Fibroblast of lung (primary cell): ENCODE measurements around the gene NRM. TPM values are rescaled to one million over a fixed set of nuclear protein-coding genes. Genes with fewer than 3 reads are reported as not detected.
A peak's percentile ranks its signal among the peaks of the same experiment; 100 is the strongest.

Experiments used
- DNase-seq, 2 donors: peaks; one replicate each; pipeline versions ENCODE4 v3.0.0 to v3.0.0-alpha.2; 2010; ENCODE audit warnings: low read depth in 2 of 2
- H2AFZ ChIP-seq: 2 replicates; pipeline ENCODE4 v1.5.1; 2012; ENCODE audit warnings: low read length, control low read depth, inconsistent platforms
- H3K27ac ChIP-seq: 2 replicates; pipeline ENCODE4 v1.5.1; 2011; ENCODE audit warnings: low read length, control low read depth; ENCODE audit not compliant: insufficient read depth
- H3K27me3 ChIP-seq: 2 replicates; pipeline ENCODE4 v1.5.1; 2011; ENCODE audit warnings: mild to moderate bottlenecking, low read length; ENCODE audit not compliant: control insufficient read depth, insufficient read depth
- H3K36me3 ChIP-seq: 2 replicates; pipeline ENCODE4 v1.5.1; 2011; ENCODE audit warnings: low read length; ENCODE audit not compliant: control insufficient read depth, insufficient read depth
- H3K4me1 ChIP-seq: 2 replicates; pipeline ENCODE4 v1.5.1; 2011; ENCODE audit warnings: low read length; ENCODE audit not compliant: control insufficient read depth, insufficient read depth; ENCODE audit errors: extremely low read depth
- H3K4me2 ChIP-seq: 2 replicates; pipeline ENCODE4 v1.5.1; 2011; ENCODE audit warnings: low read length, control low read depth; ENCODE audit not compliant: insufficient read depth; ENCODE audit errors: extremely low read depth
- H3K4me3 ChIP-seq, 4 experiments: fragments of 200-600 bp in 1 of 4; sonication (generic) in 1 of 4; replicated peaks in 1 of 4; 2 replicates each; pipeline ENCODE4 v1.5.1; 2011 to 2016; ENCODE audit warnings: low read length in 4 of 4, low read depth in 3 of 4, mild to moderate bottlenecking in 3 of 4, control low read depth in 2 of 4, inconsistent platforms in 1 of 4, mixed read lengths in 1 of 4; ENCODE audit not compliant: insufficient read depth in 1 of 4; ENCODE audit errors: control extremely low read depth in 1 of 4
- H3K79me2 ChIP-seq: 2 replicates; pipeline ENCODE4 v1.5.1; 2012; ENCODE audit warnings: mild to moderate bottlenecking, low read length, inconsistent platforms; ENCODE audit not compliant: control insufficient read depth, insufficient read depth
- H3K9ac ChIP-seq: 2 replicates; pipeline ENCODE4 v1.5.1; 2011; ENCODE audit warnings: mild to moderate bottlenecking, low read length, control low read depth; ENCODE audit not compliant: insufficient read depth
- H3K9me3 ChIP-seq: 2 replicates; pipeline ENCODE4 v1.5.1; 2012; ENCODE audit warnings: low read depth, low read length; ENCODE audit not compliant: control insufficient read depth, insufficient read depth
- H4K20me1 ChIP-seq: 2 replicates; pipeline ENCODE4 v1.5.1; 2011; ENCODE audit warnings: low read length; ENCODE audit not compliant: control insufficient read depth, insufficient read depth; ENCODE audit errors: extremely low read depth
- EZH2 ChIP-seq: IDR thresholded peaks from 2 replicates; pipeline ENCODE4 v1.5.1; 2012; ENCODE audit warnings: low read length, control low read depth, mild to moderate bottlenecking; ENCODE audit errors: missing control alignments
- polyA plus RNA-seq, 2 donors: library from polyadenylated mRNA; depleted of rRNA in 1 of 2; stranded (reverse) in 1 of 2; unstranded in 1 of 2; fragments of >200 nt; gene quantifications; 2 replicates each; pipeline ENCODE4 v1.2.1, GENCODE V29; 2011 to 2012; ENCODE audit warnings: missing spikeins in 1 of 2
- total RNA-seq: library from RNA; depleted of rRNA; stranded (reverse); fragments of >200 nt; gene quantifications from 2 replicates; pipeline ENCODE4 v1.2.1, GENCODE V29; 2014
- TF ChIP-seq, protein P1 (sequence below), 2 donors: IDR thresholded peaks in 1 of 2; conservative IDR thresholded peaks in 1 of 2; 1 replicate in 1 of 2; 2 replicates in 1 of 2; pipeline ENCODE4 v1.5.1; 2011 to 2012; ENCODE audit warnings: low read length in 2 of 2, control low read depth in 1 of 2, inconsistent platforms in 1 of 2, low read depth in 1 of 2, mild to moderate bottlenecking in 1 of 2

NRM gene
- total and polyA plus RNA-seq, 2 donors (not counting 1 experiment from before 2014, with no cell fraction given) = 2.5 to 18.3 TPM

DNA sequence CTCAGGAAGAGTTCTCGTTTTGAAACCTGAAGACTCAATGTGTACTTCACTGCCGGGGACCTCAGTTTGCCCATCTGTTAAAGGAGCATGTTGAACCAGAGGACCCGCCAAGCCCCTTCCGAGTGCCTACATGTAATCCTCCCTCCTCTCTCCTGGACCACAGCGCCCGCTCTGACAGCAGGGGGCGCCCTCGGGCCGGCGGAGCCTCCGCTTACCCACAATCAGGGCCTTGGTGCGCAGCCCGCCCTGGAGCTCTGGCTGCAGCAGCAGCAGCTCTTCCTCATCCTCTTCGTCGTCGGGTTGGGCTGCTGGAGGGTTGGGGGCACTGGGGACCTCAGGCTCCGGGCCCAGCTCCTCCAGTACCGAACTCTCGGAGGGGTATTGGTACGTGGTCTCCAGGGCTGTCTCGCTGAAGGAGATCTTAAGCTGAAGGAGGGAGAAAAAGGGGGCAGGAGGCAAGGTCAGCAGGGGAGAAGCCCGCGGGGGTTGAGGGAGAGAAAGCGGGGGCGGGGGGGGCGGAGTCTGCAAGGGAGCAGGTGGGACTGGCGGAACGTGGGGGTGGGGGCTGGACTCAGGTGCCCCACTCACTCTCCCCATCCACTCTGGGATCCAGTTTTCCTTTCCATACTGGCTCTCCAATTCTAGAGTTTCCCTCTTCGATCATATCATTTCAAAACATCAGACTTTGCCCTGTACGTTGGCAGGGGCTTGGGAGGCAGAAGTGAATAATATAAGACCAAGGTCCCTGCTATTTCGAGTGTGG is 11.6 kb downstream of the NRM start:
- Histone ChIP-seq H3K27me3 (no peaks in the 10 kb centered on the region), H3K79me2 (peaks cover 68% of the 10 kb centered on the region), H2AFZ (no peak overlapping the region), H3K27ac (peak overlapping the region; percentile 13), H3K4me3 (peak overlapping the region in 3 of 4 experiments; percentile 35 to 95 (median 40)), H3K36me3 (peaks cover 26% of the 10 kb centered on the region), H3K9me3 (no peaks in the 10 kb centered on the region), H4K20me1 (no peaks in the 10 kb centered on the region), H3K9ac (no peak overlapping the region), H3K4me1 (peaks cover 10% of the 10 kb centered on the region), H3K4me2 (peak overlapping the region; percentile 97)
- TF ChIP-seq EZH2 = no peak
- TF ChIP-seq, protein P1, sequence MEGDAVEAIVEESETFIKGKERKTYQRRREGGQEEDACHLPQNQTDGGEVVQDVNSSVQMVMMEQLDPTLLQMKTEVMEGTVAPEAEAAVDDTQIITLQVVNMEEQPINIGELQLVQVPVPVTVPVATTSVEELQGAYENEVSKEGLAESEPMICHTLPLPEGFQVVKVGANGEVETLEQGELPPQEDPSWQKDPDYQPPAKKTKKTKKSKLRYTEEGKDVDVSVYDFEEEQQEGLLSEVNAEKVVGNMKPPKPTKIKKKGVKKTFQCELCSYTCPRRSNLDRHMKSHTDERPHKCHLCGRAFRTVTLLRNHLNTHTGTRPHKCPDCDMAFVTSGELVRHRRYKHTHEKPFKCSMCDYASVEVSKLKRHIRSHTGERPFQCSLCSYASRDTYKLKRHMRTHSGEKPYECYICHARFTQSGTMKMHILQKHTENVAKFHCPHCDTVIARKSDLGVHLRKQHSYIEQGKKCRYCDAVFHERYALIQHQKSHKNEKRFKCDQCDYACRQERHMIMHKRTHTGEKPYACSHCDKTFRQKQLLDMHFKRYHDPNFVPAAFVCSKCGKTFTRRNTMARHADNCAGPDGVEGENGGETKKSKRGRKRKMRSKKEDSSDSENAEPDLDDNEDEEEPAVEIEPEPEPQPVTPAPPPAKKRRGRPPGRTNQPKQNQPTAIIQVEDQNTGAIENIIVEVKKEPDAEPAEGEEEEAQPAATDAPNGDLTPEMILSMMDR (conservative IDR thresholded peaks at IDR 0.05 in 1 of 2, IDR thresholded peaks at IDR 0.05 in 1 of 2; ENCODE audit: low read depth in 1 of 2, low read length in 2 of 2) = peak; percentile 94 to 95
- peak; percentile 69 to 79 for DNase-seq

DNA sequence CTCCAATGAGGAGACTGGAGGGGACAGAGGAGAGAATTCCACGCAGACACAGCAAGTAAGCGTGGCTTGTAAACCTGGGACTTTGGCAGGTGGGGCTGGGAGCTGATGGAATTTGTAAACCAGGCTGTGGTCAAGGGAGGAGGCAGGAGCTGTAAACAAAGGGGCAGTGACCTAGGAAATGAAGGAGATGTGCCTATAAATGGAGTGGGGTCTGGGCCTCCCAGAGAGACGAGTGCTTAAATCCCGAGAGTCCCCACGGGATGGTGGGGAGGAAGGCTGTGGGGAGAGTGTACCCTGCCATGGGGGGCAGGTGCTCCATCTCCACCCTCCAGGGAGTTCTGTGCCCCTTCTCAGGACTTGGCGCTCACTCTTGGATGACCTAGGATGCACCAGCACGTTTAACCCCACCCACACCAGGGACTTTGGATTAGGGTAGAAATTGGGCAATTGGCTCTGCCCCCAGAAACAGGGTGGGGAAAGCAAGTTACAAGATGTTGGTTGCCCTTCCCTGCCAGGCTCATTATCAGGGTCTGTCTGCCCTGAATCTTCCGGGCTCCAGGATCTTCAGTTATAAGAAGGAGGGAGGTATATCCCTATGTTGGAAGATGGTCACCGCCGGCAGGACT is 14.0 kb downstream of the NRM start:
- peaks cover 21% of the 10 kb centered on the region for H3K36me3 ChIP-seq

DNA sequence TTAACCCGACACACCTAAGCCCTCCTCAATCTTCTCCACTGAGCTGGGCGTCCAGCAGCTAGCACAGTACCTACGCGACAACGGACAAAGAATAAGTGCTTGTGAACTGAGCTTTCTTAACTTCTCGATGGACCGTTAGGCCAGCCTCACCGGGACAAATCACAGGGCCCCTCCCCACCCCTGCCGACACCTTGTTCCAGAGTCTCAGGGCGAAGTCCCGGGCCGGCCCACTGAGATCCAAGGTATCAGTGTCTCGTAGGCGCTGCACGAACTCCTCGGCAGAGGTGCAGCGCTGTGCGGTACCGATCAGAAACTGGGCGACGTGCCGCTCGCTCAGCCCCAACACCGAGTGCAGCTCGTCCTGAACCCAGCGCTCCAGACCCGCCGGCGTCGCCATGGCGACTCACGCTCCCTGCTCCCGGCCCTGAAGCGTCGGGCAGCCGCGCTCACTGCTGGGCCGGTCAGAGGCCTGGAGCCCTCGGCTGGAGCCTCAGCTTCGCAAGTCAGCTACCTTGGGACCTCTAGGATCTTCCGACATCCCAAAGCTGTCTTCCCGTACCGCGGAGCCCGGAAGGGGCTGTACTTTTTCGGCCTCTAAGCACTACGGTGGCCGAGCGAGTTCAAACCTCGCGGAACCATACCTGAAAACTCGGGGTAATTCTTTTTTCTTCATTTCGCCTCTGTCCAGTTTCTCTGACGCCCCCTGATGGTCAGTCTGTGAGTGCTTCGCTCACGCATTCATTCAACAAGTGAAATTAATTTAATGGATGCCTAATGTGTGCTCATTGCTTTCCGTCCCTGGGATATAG is 18.1 kb downstream of the NRM start, which contains the start of gene DHX16:
Gene DHX16 (minus strand): TSS at position 562 of the 809 bp plus-strand sequence. CDS start 165 bp downstream, at position 397.
- no peaks in the 10 kb centered on the region for H4K20me1 ChIP-seq
- peak within 1 kb of the TSS; percentile 81 to 100 (median 83) for H3K4me3 ChIP-seq
- peak; percentile 98 to 99 for DNase-seq
- H3K27me3 ChIP-seq = no peaks in the 10 kb centered on the region
- TF ChIP-seq, protein P1 (conservative IDR thresholded peaks at IDR 0.05 in 1 of 2, IDR thresholded peaks at IDR 0.05 in 1 of 2; ENCODE audit: low read depth in 1 of 2, low read length in 2 of 2) = peak; percentile 84 to 92
- TF ChIP-seq EZH2 = no peak
- H3K36me3 ChIP-seq = peaks cover 18% of the 10 kb centered on the region
- peak within 1 kb of the TSS; percentile 84 for H2AFZ ChIP-seq
- H3K4me1 ChIP-seq = peaks cover 6% of the 10 kb centered on the region
- H3K27ac ChIP-seq = peak within 1 kb of the TSS; percentile 83
- peak within 1 kb of the TSS; percentile 95 for H3K4me2 ChIP-seq
- no peaks in the 10 kb centered on the region for H3K9me3 ChIP-seq
- peak within 1 kb of the TSS; percentile 89 for H3K9ac ChIP-seq
- H3K79me2 ChIP-seq = peaks cover 30% of the 10 kb centered on the region

More for the DNA sequence above, 14.0 kb downstream of the NRM start:
- H3K4me3 ChIP-seq = no peak overlapping the region
- no peaks in the 10 kb centered on the region for H3K9me3 ChIP-seq
- no peak for DNase-seq
- H3K4me1 ChIP-seq = peaks cover 11% of the 10 kb centered on the region
- TF ChIP-seq EZH2 = no peak
- no peak overlapping the region for H3K27ac ChIP-seq
- H3K79me2 ChIP-seq = peaks cover 55% of the 10 kb centered on the region
- no peak overlapping the region for H3K4me2 ChIP-seq
- no peak overlapping the region for H2AFZ ChIP-seq
- no peaks in the 10 kb centered on the region for H3K27me3 ChIP-seq
- no peak overlapping the region for H3K9ac ChIP-seq
- H4K20me1 ChIP-seq = no peaks in the 10 kb centered on the region
